Thoracic aorta (tissue), 2 donors: ENCODE measurements around the gene KRTAP10-2. TPM values are rescaled to one million over a fixed set of nuclear protein-coding genes. Genes with fewer than 3 reads are reported as not detected.
"Not testable (repeated sequence)": the region's sequence is repeated elsewhere in the genome, so short reads cannot be mapped to it uniquely, and the experiment has no call there.

Source experiments
- ATAC-seq: fragments of 150-250 bp; one replicate; pipeline ENCODE4 v1.8.0; 2017; ENCODE audit warnings: low read depth; ENCODE audit not compliant: insufficient number of reproducible peaks, low FRiP score
- DNase-seq: peaks from one replicate; pipeline ENCODE4 v3.0.0-alpha.2; 2020; ENCODE audit warnings: low spot score
- H3K27ac ChIP-seq, 2 donors: fragments of 200-600 bp; sonication (generic); 1 replicate in 1 of 2; 2 replicates in 1 of 2; pipeline ENCODE4 v1.5.1; 2016; ENCODE audit warnings: mild to moderate bottlenecking in 2 of 2, moderate library complexity in 2 of 2
- H3K27me3 ChIP-seq: fragments of 200-600 bp; sonication (generic); replicated peaks from 2 replicates; pipeline ENCODE4 v1.6.0; 2016; ENCODE audit warnings: mild to moderate bottlenecking; ENCODE audit not compliant: insufficient read depth
- H3K36me3 ChIP-seq: fragments of 200-600 bp; sonication (generic); one replicate; pipeline ENCODE4 v1.5.1; 2016
- H3K4me1 ChIP-seq, 2 donors: fragments of 200-600 bp; sonication (generic); 1 replicate in 1 of 2; 2 replicates in 1 of 2; pipeline versions ENCODE4 v1.5.1 to v1.6.0; 2016; ENCODE audit warnings: low read depth in 2 of 2, mild to moderate bottlenecking in 1 of 2; ENCODE audit not compliant: control insufficient read depth in 1 of 2
- H3K4me3 ChIP-seq: fragments of 200-600 bp; sonication (generic); 2 replicates; pipeline ENCODE4 v1.5.1; 2016; ENCODE audit warnings: mild to moderate bottlenecking
- H3K9me3 ChIP-seq: fragments of 200-600 bp; sonication (generic); 2 replicates; pipeline ENCODE4 v1.5.1; 2016
- total RNA-seq, 2 donors: library from RNA; depleted of rRNA; stranded (reverse); fragments of >200 nt; gene quantifications; one replicate each; pipeline versions ENCODE4 v1.1.0 to v1.2.3, GENCODE V29; 2016
- TF ChIP-seq, protein P1 (sequence below): fragments of 200-600 bp; sonication (generic); IDR thresholded peaks from one replicate; pipeline ENCODE4 v1.5.1; 2019; ENCODE audit warnings: antibody characterized with exemption

KRTAP10-2 gene
- total RNA-seq, 2 donors from 2014 or later, result not detected

GRCh38 chr21:44558695-44559094 lies 7.4 kb upstream of the KRTAP10-2 start, which contains the start of gene KRTAP10-3:
Gene KRTAP10-3 (minus strand): TSS chr21:44558795. CDS start chr21:44558715, 80 bp downstream.
- Histone ChIP-seq H3K4me3 (no peak within 1 kb of the TSS), H3K36me3 (no peaks in the 10 kb centered on the region), H3K4me1 (no peaks in the 10 kb centered on the region), H3K27me3 (no peaks in the 10 kb centered on the region), H3K9me3 (peaks cover 5% of the 10 kb centered on the region), H3K27ac (no peak within 1 kb of the TSS)
- no peak for DNase-seq
- TF ChIP-seq, protein P1, sequence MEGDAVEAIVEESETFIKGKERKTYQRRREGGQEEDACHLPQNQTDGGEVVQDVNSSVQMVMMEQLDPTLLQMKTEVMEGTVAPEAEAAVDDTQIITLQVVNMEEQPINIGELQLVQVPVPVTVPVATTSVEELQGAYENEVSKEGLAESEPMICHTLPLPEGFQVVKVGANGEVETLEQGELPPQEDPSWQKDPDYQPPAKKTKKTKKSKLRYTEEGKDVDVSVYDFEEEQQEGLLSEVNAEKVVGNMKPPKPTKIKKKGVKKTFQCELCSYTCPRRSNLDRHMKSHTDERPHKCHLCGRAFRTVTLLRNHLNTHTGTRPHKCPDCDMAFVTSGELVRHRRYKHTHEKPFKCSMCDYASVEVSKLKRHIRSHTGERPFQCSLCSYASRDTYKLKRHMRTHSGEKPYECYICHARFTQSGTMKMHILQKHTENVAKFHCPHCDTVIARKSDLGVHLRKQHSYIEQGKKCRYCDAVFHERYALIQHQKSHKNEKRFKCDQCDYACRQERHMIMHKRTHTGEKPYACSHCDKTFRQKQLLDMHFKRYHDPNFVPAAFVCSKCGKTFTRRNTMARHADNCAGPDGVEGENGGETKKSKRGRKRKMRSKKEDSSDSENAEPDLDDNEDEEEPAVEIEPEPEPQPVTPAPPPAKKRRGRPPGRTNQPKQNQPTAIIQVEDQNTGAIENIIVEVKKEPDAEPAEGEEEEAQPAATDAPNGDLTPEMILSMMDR, result no peak
- no peak for ATAC-seq

DNA sequence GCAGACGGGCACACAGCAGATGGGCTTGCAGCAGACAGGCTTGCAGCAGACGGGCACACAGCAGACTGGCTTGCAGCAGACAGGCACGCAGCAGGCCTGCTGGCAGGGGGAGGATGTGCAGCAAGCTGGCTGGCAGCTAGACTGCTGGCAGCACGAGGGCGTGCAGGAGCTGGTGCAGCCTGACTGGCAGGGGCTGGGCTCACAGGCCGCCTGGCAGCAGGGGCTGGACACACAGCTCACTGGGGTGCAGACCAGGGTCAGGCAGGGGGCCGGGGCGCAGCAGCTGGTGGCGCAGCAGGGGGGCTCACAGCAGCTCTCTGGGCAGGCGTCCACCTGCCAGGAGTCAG lies 7.0 kb upstream of the KRTAP10-2 start:
- not testable (repeated sequence) for ATAC-seq, H3K27me3 ChIP-seq, H3K4me3 ChIP-seq, H3K4me1 ChIP-seq, H3K27ac ChIP-seq, DNase-seq, H3K36me3 ChIP-seq, H3K9me3 ChIP-seq

DNA sequence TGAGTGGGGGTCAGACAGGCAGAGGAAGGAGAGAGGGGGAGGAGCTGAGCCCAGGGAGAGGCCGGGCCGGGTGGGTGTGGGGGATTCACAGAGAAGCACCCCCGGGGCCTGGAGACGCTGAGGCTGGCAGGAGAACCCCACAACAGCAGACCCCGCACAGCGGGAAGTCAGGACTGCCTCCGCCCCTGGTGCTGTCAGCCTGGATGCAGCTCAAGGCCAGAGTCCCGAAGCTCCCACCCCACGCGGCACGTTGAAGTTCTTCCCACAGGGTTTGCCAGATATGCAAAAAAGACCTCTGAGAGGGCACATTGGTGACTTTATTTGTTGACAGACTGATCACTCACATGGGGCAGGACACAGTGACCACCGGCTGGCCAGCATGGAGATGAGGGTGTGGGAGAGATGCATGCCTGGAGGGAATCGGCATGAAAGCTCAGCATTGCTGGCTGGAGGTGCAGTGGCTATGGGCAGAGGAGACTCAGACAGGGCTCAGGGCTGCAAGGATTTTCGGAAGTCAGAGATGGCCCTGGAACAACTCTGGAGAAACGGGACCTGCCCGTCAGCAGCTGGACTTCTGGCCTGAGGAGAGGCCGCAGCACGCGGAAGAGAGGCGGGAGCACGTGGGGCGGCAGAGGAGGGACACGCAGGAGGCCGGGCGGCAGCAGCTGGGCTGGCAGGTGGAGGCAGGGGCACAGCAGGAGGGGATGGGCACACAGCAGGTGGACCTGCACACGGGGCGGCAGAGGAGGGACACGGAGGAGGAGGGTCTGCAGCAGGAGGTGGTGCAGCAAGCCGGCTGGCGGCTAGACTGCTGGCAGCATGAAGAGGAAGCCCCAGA lies 6.4 kb upstream of the KRTAP10-2 start:
- Histone ChIP-seq H3K4me3 (no peak overlapping the region), H3K9me3 (peaks cover 4% of the 10 kb centered on the region), H3K27ac (no peak overlapping the region), H3K4me1 (no peaks in the 10 kb centered on the region), H3K36me3 (no peaks in the 10 kb centered on the region), H3K27me3 (no peaks in the 10 kb centered on the region)
- DNase-seq (no peak), ATAC-seq (no peak)
- TF ChIP-seq, protein P1, result no peak

- DNase-seq (no peak), ATAC-seq (no peak)
- TF ChIP-seq, protein P1, result no peak
These were observed 5.6 kb upstream of the KRTAP10-2 start for GRCh38 chr21:44556879-44557278.

DNA sequence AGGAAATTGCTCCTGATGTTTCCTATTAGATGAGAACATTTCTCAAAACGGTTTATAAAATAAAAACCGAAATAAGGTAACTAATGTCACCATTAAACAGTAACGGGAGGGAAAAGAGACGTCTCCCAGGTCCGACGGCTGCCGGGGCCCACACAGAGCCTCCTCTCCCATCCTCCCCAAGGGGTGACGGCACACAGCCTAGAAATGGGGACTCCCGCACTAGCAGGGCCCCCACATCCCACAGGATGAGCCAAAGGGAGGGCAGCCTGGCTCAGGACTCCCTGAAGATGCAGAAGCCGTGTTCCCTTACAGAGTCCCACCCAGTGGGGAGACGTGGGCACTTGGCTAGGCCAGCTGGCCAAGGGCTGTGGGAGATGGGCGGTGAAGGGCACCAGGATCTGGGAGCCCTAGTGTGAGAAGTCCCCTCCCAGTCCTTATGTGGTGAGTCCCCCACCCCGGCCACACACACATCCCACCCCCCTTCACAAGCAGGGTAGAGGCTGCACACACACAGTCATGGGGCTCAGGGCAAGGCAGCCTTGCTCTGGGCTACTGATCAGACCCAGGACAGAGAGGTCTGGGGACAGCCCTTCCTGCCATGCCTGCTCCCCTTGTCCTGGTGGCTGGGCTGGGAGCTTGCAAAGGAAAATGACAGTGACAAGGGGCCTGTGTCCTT lies 4.0 kb upstream of the KRTAP10-2 start:
- TF ChIP-seq, protein P1, result no peak
- Histone ChIP-seq H3K9me3 (no peaks in the 10 kb centered on the region), H3K4me1 (no peaks in the 10 kb centered on the region), H3K27ac (no peak overlapping the region), H3K36me3 (no peaks in the 10 kb centered on the region), H3K4me3 (no peak overlapping the region), H3K27me3 (no peaks in the 10 kb centered on the region)
- DNase-seq (no peak), ATAC-seq (no peak)

More at GRCh38 chr21:44556879-44557278, 5.6 kb upstream of the KRTAP10-2 start:
- Histone ChIP-seq H3K27me3 (no peaks in the 10 kb centered on the region), H3K36me3 (no peaks in the 10 kb centered on the region), H3K9me3 (no peaks in the 10 kb centered on the region), H3K4me1 (no peaks in the 10 kb centered on the region), H3K4me3 (no peak overlapping the region), H3K27ac (no peak overlapping the region)
